Lower lobe of right lung (tissue), 2 donors: ENCODE data around the gene FAM174C. TPM values are rescaled to one million over a fixed set of nuclear protein-coding genes. Genes with fewer than 3 reads are reported as not detected.

Experiments
- ATAC-seq, 2 donors: fragments of 200-7000 bp; cut with Tn5 transposase; one replicate each; pipeline ENCODE4 v1.9.1; 2020 to 2022; ENCODE audit warnings: mild to moderate bottlenecking in 2 of 2, moderate library complexity in 2 of 2
- DNase-seq: peaks from one replicate; pipeline ENCODE4 v3.0.0-alpha.2; 2020
- H3K27ac ChIP-seq: fragments of 200-600 bp; one replicate; pipeline ENCODE4 v1.8.0; 2022
- H3K27me3 ChIP-seq: fragments of 200-600 bp; one replicate; pipeline ENCODE4 v1.8.0; 2022; ENCODE audit warnings: low read depth
- H3K36me3 ChIP-seq: fragments of 200-600 bp; one replicate; pipeline ENCODE4 v1.8.0; 2022; ENCODE audit warnings: mild to moderate bottlenecking
- H3K4me1 ChIP-seq: fragments of 200-600 bp; one replicate; pipeline ENCODE4 v1.8.0; 2022
- H3K4me3 ChIP-seq: fragments of 200-600 bp; one replicate; pipeline ENCODE4 v1.8.0; 2022; ENCODE audit warnings: mild to moderate bottlenecking
- H3K9me3 ChIP-seq: fragments of 200-600 bp; one replicate; pipeline ENCODE4 v1.8.0; 2022
- intact Hi-C: fragments of 100-400 bp; cut with DNase I; formaldehyde crosslinking; loops from one replicate; pipeline ENCODE4 v1.11.0; 2022
- total RNA-seq: library from RNA; stranded (reverse); fragmentation: NEBNext Ultra II Directional; extraction: Animal tissue kit (Norgen Biotek cat#: 25700); gene quantifications from one replicate; pipeline ENCODE4 v1.2.1, GENCODE V29; 2021
- TF ChIP-seq, protein P1 (sequence below): fragments of 200-600 bp; IDR thresholded peaks from one replicate; pipeline ENCODE4 v1.8.0; 2022; ENCODE audit warnings: antibody characterized with exemption, mild to moderate bottlenecking
- donor health status: DM: no; HTN: yes; CAD: no; lungs with severe emphysema.

Gene FAM174C
- total RNA-seq, 1 donor from 2014 or later, result 43.5 TPM

- no peak for ATAC-seq
- no peak for DNase-seq
- H3K4me1 ChIP-seq, result peaks cover 9% of the 10 kb centered on the region
Observed at GRCh38 chr19:1312767-1313694, 37.7 kb downstream of the FAM174C start.

DNA sequence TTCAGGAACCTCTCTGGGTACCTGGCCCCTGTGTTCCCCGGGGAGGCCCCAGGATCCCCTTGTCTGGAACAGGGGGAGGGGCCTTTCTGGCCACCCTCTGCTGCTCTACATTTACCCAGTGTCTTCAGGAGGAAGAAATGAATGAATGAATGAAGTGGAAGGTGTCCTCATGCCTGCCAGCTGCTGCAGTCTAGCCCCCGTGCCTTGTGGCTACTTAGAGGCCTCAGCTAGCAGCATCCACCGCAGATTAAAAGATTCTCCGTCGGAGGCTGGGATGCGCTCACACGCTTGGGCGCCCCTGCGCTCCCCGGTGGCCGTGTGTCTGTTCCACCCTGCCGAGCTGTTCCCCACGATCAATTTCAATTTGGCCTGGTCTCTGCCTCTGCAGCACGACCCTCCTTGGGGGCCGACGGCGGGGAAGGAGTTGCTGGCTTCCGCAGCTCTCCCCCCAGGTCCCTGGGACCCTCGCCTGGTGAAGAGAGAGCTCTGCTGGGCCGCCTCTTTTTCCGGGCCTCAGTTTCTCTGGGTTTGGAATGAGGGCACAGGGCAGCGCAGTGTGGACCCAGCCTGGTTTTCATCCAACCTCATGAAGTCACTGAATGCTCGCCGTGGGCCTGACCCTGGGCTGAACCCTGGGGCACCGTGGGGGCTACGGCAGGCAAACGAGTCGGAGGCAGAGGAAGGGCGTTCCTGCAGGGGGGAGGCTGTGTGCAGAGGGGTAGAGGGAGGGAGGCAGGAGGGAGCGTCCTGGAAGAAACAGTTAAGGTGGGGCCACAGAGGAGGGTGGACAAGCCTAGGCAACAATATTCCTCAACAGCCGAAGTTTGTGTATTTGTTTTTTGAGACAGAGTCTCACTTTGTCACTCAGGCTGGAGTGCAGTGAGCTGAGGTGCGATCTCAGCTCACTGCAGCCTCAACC is 38.6 kb downstream of the FAM174C start:
- intact Hi-C loops, result no loop called here
- DNase-seq (no peak), ATAC-seq (no peak)
- Histone ChIP-seq H3K4me3 (no peak overlapping the region), H3K27ac (no peak overlapping the region), H3K4me1 (peaks cover 9% of the 10 kb centered on the region), H3K27me3 (peaks cover 85% of the 10 kb centered on the region), H3K36me3 (no peaks in the 10 kb centered on the region), H3K9me3 (no peaks in the 10 kb centered on the region)
- TF ChIP-seq, protein P1, sequence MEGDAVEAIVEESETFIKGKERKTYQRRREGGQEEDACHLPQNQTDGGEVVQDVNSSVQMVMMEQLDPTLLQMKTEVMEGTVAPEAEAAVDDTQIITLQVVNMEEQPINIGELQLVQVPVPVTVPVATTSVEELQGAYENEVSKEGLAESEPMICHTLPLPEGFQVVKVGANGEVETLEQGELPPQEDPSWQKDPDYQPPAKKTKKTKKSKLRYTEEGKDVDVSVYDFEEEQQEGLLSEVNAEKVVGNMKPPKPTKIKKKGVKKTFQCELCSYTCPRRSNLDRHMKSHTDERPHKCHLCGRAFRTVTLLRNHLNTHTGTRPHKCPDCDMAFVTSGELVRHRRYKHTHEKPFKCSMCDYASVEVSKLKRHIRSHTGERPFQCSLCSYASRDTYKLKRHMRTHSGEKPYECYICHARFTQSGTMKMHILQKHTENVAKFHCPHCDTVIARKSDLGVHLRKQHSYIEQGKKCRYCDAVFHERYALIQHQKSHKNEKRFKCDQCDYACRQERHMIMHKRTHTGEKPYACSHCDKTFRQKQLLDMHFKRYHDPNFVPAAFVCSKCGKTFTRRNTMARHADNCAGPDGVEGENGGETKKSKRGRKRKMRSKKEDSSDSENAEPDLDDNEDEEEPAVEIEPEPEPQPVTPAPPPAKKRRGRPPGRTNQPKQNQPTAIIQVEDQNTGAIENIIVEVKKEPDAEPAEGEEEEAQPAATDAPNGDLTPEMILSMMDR, result no peak

More at GRCh38 chr19:1312767-1313694, 37.7 kb downstream of the FAM174C start:
- no peak overlapping the region for H3K27ac ChIP-seq
- H3K36me3 ChIP-seq, result no peaks in the 10 kb centered on the region
- no peaks in the 10 kb centered on the region for H3K9me3 ChIP-seq
- peaks cover 84% of the 10 kb centered on the region for H3K27me3 ChIP-seq
- H3K4me3 ChIP-seq, result no peak overlapping the region
- intact Hi-C loops, result no loop called here
- TF ChIP-seq, protein P1, result no peak

- ATAC-seq (peak; percentile 75 to 82), DNase-seq (peak; percentile 66)
- TF ChIP-seq, protein P1, result peak; percentile 60
- H3K4me3 ChIP-seq, result peak overlapping the region; percentile 29
- intact Hi-C loops, result no loop called here
- peaks cover 85% of the 10 kb centered on the region for H3K27me3 ChIP-seq
- H3K36me3 ChIP-seq, result no peaks in the 10 kb centered on the region
- no peak overlapping the region for H3K27ac ChIP-seq
- H3K9me3 ChIP-seq, result no peaks in the 10 kb centered on the region
- peaks cover 9% of the 10 kb centered on the region for H3K4me1 ChIP-seq
Observed at GRCh38 chr19:1315470-1316166, 40.3 kb downstream of the FAM174C start.

DNA sequence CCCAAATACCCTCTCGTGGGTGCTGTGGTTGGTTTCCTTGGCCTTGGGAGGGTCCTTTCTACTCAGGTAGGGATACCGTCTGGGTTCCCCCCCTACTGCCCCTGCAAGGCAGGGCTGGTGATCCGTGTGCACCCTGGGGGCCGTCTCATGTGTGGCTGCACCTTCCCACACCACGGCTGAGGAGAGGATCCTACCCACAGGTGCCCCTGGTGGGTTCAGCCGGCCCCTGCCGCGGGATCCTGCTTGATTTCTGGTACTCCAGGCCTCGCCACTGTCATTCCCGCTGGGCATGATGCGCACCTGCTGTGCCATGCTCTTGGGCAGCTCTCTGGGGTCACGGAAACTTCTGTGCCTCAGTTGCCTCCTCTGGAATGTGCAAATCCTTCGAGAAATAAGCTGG is 41.1 kb downstream of the FAM174C start:
- no peak for DNase-seq
- Histone ChIP-seq H3K27ac (no peak overlapping the region), H3K9me3 (no peaks in the 10 kb centered on the region), H3K4me1 (peaks cover 9% of the 10 kb centered on the region), H3K27me3 (peaks cover 80% of the 10 kb centered on the region), H3K36me3 (no peaks in the 10 kb centered on the region), H3K4me3 (no peak overlapping the region)
- TF ChIP-seq, protein P1, result no peak
- ATAC-seq, result no peak
- intact Hi-C loops, result no loop called here
